ENCODE data around the gene SMIM15. TPM values are rescaled to one million over a fixed set of nuclear protein-coding genes. Genes with fewer than 3 reads are reported as not detected.

SMIM15 gene
- total RNA-seq, 4 donors from 2014 or later: 11.3 to 41.4 (median 24.3) TPM

DNA sequence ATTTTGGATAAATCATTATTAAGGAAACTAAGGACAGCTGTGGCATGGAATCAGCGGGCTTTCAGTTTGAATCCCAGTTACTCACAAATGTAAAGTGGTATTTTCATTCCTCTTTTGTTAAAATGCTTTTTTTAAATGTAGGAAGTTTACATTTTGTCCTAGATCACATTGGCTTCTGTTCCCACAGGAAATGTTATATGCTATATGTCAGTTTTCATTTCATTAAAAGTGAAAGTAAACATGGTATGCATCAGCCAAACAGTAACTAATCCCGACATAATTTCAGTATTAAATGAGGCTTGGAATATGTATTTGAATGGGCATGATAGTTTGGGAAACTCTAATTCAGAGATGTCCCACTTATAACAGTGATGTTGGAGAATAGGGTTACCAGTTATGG, 18.6 kb upstream of the SMIM15 start:
- Histone ChIP-seq H3K9me3 (no peaks in the 10 kb centered on the region), H3K36me3 (no peaks in the 10 kb centered on the region), H3K27ac (no peak overlapping the region), H3K4me3 (no peak overlapping the region), H3K4me1 (no peaks in the 10 kb centered on the region), H3K27me3 (no peaks in the 10 kb centered on the region)
- intact Hi-C loops (cut with DNase I; ENCODE audit: low total_unique reads): no loop called here
- TF ChIP-seq POLR2A (IDR thresholded peaks at IDR 0.05): no peak
- TF ChIP-seq, protein P1, sequence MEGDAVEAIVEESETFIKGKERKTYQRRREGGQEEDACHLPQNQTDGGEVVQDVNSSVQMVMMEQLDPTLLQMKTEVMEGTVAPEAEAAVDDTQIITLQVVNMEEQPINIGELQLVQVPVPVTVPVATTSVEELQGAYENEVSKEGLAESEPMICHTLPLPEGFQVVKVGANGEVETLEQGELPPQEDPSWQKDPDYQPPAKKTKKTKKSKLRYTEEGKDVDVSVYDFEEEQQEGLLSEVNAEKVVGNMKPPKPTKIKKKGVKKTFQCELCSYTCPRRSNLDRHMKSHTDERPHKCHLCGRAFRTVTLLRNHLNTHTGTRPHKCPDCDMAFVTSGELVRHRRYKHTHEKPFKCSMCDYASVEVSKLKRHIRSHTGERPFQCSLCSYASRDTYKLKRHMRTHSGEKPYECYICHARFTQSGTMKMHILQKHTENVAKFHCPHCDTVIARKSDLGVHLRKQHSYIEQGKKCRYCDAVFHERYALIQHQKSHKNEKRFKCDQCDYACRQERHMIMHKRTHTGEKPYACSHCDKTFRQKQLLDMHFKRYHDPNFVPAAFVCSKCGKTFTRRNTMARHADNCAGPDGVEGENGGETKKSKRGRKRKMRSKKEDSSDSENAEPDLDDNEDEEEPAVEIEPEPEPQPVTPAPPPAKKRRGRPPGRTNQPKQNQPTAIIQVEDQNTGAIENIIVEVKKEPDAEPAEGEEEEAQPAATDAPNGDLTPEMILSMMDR (IDR thresholded peaks at IDR 0.05): no peak
- no peak for DNase-seq

DNA sequence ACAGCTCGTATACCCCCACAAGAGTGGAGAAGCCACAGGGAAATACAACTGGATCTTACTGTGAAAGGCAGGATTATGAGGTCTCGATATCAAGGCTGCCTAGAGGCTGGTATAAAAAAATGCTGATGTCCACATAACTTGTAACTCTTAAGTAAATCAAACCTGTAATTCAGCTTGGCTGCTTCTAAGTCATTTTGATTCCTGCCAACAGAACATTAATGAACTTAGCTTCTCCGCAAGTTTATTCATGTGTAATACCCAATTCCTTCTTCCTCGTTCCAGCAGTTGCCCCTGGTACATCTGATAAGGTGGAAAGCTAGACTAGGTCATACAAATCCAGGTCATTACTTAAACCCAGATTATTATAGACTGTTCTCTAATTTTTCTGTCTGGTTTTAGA, 16.4 kb upstream of the SMIM15 start:
- Histone ChIP-seq H3K4me3 (no peak overlapping the region), H3K27ac (no peak overlapping the region), H3K36me3 (no peaks in the 10 kb centered on the region), H3K9me3 (no peaks in the 10 kb centered on the region), H3K4me1 (no peaks in the 10 kb centered on the region), H3K27me3 (no peaks in the 10 kb centered on the region)
- intact Hi-C loops (cut with DNase I; ENCODE audit: low total_unique reads): no loop called here
- no peak for DNase-seq
- no peak for TF ChIP-seq POLR2A (IDR thresholded peaks at IDR 0.05)
- TF ChIP-seq, protein P1 (IDR thresholded peaks at IDR 0.05): no peak

DNA sequence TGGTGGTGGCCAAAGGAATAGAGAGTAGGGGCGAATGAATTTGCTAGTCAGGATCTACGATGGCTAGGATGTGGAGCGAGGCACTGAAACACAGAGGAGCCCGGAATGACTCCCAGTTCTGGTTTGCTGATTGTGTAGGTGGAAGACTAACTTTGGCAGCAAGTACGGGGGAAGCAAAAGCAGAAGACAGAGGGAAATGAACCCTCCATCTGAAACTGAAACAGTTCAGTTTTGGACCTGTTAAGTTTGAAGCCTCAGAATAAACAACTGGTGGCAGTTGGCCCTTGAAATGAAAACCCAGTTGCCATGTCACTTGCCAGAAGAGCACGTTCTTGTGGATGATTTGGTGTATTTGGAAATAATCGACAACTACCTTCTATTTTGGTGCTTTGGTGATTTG, 15.4 kb upstream of the SMIM15 start:
- intact Hi-C loops (cut with DNase I; ENCODE audit: low total_unique reads): no loop called here
- Histone ChIP-seq H3K4me1 (no peaks in the 10 kb centered on the region), H3K9me3 (no peaks in the 10 kb centered on the region), H3K27ac (no peak overlapping the region), H3K36me3 (no peaks in the 10 kb centered on the region), H3K4me3 (no peak overlapping the region), H3K27me3 (no peaks in the 10 kb centered on the region)
- no peak for DNase-seq
- TF ChIP-seq, protein P1 (IDR thresholded peaks at IDR 0.05): no peak
- TF ChIP-seq POLR2A (IDR thresholded peaks at IDR 0.05): no peak

DNA sequence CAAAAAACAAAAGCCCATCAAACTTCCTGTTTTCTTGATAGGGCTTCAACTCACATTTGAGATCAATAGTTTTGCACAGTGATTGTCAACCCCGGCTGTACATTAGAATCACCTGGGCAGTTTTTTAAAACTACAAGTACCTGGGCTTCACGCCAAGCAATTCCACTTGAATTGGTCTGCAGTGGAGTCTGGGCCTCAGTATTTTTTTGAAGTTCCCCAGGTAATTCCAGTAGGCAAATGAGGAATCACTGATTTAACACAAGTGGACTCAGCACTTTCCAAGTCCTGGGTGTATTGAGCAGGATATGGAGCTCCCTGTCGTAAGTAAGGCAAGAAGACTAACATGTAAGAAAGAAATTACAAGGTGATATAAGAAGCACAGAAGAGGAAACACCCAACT, 14.8 kb upstream of the SMIM15 start:
- H3K36me3 ChIP-seq: no peaks in the 10 kb centered on the region
- no peak overlapping the region for H3K27ac ChIP-seq
- H3K4me1 ChIP-seq: no peaks in the 10 kb centered on the region
- no peak for DNase-seq
- no peaks in the 10 kb centered on the region for H3K9me3 ChIP-seq
- intact Hi-C loops (cut with DNase I; ENCODE audit: low total_unique reads): no loop called here
- no peak overlapping the region for H3K4me3 ChIP-seq
- no peak for TF ChIP-seq POLR2A (IDR thresholded peaks at IDR 0.05)
- TF ChIP-seq, protein P1 (IDR thresholded peaks at IDR 0.05): no peak
- no peaks in the 10 kb centered on the region for H3K27me3 ChIP-seq

DNA sequence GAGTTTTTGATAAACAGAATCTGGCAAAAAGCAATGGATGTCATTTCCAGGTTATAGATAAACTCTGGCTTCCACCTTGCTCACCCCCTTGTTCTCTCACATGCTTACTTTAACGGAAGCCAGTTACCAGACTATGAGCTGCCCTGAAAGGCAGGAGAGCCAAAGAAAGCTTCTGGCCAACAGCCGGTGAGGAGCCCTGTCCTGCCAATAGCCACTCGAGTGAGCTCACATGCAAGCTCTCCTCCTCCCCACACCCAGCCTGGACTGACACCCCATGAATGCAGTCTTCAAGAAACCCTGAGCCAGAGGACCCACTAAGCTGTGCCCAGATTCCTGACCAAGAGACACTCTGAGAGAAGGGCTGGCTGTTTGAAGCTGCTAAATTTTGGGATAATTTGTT, 14.4 kb upstream of the SMIM15 start:
- intact Hi-C loops (cut with DNase I; ENCODE audit: low total_unique reads): no loop called here

More for the DNA sequence above, 14.4 kb upstream of the SMIM15 start:
- Histone ChIP-seq H3K36me3 (no peaks in the 10 kb centered on the region), H3K9me3 (no peaks in the 10 kb centered on the region), H3K4me3 (no peak overlapping the region), H3K27ac (no peak overlapping the region), H3K4me1 (no peaks in the 10 kb centered on the region), H3K27me3 (no peaks in the 10 kb centered on the region)
- DNase-seq: no peak
- TF ChIP-seq POLR2A (IDR thresholded peaks at IDR 0.05): no peak
- TF ChIP-seq, protein P1 (IDR thresholded peaks at IDR 0.05): no peak
